Measurements from ENCODE around the gene CHST6. TPM values are rescaled to one million over a fixed set of nuclear protein-coding genes. Genes with fewer than 3 reads are reported as not detected.
"Not testable (repeated sequence)": the region's sequence is repeated elsewhere in the genome, so short reads cannot be mapped to it uniquely, and the experiment has no call there.

The CHST6 gene
- total RNA-seq, 1 experiment from 2014 or later = 17.9 TPM

DNA sequence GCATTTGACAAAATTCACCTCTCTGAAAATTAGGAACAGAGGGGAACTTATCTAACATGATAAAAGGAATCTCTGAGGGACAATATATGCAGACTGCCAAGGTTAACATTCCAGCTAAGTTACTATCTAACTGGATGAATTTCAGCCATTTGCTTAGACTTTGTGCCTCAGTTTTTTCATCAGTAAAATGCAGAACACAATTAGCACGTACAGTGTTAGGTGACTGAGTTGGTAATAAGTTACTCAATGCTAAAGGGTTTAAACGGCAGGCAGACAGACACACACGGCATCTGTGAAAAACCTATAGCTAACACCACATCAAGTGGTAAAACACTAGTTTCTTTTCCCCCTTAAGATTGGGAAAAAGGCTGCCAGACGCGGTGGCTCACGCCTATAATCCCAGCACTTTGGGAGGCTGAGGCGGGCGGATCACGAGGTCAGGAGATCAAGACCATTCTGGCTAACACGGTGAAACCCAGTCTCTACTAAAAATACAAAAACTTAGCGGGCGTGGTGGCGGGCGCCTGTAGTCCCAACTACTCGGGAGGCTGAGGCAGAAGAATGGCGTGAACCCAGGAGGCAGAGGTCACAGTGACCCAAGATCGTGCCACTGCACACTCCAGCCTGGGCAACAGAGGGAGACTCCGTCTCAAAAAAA, 71.0 kb downstream of the CHST6 start:
- peaks cover 0 to 13% of the 10 kb centered on the region in 2 experiments; a peak in 3 of 4 replicates for H3K4me1 ChIP-seq (ENCODE audit: control insufficient read depth in 1 of 2, insufficient read depth in 2 of 2, low read length in 2 of 2)
- POLR2A ChIA-PET; H3K9ac ChIP-seq (ENCODE audit: low read length); ATAC-seq; RAD21 ChIA-PET (ENCODE audit: low non-redundant PET in 1 of 2, low total read pairs in 2 of 2, uncharacterized antibody in 2 of 2, unreplicated experiment in 2 of 2); H4K20me1 ChIP-seq (ENCODE audit: insufficient read depth); BruUV-seq (replicated peaks); DNase-seq (ENCODE audit: low read depth, low spot score); intact Hi-C loops (cut with micrococcal nuclease); H3K4me2 ChIP-seq (ENCODE audit: low read length); H2AFZ ChIP-seq (ENCODE audit: low read depth, low read length, poor library complexity, severe bottlenecking); H3K27ac ChIP-seq (ENCODE audit: low read depth, low read length); CTCF ChIA-PET; H3K9me3 ChIP-seq (ENCODE audit: control insufficient read depth in 1 of 2, insufficient read depth in 1 of 2, low read depth in 1 of 2, low read length in 2 of 2); H3K27me3 ChIP-seq (ENCODE audit: insufficient read depth, low read length); H3K4me3 ChIP-seq (replicated peaks in 1 of 2; ENCODE audit: low read depth in 1 of 2, low read length in 2 of 2); H3K9me2 ChIP-seq (ENCODE audit: insufficient read depth); H3K36me3 ChIP-seq (ENCODE audit: control insufficient read depth in 1 of 2, insufficient read depth in 2 of 2, low read length in 2 of 2): not testable (repeated sequence)
- peaks cover 87% of the 10 kb centered on the region for H3K79me2 ChIP-seq (ENCODE audit: insufficient read depth, low read length)

DNA sequence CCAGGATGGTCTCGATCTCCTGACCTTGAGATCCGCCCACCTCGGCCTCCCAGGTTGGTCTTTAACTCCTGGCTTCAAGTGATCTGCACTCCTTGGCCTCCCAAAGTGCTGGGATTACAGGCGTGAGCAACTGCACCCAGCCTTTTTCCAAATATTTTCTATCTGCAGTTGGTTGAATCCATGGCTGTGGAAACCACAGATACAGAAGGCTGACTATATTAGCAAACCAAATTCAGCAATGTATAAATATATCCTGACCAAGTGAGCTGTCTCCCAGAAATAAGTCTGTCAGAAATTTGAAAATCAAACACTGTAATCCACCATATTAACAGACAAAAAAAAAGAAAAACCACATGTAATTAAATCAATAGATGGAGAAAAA, 71.5 kb downstream of the CHST6 start:
- ChIA-PET CTCF (no interaction called here), RAD21 (ENCODE audit: low non-redundant PET in 1 of 2, low total read pairs in 2 of 2, uncharacterized antibody in 2 of 2, unreplicated experiment in 2 of 2) (no interaction called here), POLR2A (no interaction called here)
- Histone ChIP-seq H2AFZ (ENCODE audit: low read depth, low read length, poor library complexity, severe bottlenecking) (no peak overlapping the region), H3K4me2 (ENCODE audit: low read length) (no peak overlapping the region), H3K4me1 (ENCODE audit: control insufficient read depth in 1 of 2, insufficient read depth in 2 of 2, low read length in 2 of 2) (peaks cover 0 to 13% of the 10 kb centered on the region in 2 experiments; a peak in 3 of 4 replicates), H3K27ac (ENCODE audit: low read depth, low read length) (no peak overlapping the region), H3K79me2 (ENCODE audit: insufficient read depth, low read length) (peaks cover 88% of the 10 kb centered on the region), H3K9me2 (ENCODE audit: insufficient read depth) (no peaks in the 10 kb centered on the region), H3K27me3 (ENCODE audit: insufficient read depth, low read length) (no peaks in the 10 kb centered on the region), H3K9me3 (ENCODE audit: control insufficient read depth in 1 of 2, insufficient read depth in 1 of 2, low read depth in 1 of 2, low read length in 2 of 2) (no peaks in the 10 kb centered on the region), H3K9ac (ENCODE audit: low read length) (no peak overlapping the region), H3K36me3 (ENCODE audit: control insufficient read depth in 1 of 2, insufficient read depth in 2 of 2, low read length in 2 of 2) (no peaks in the 10 kb centered on the region), H4K20me1 (ENCODE audit: insufficient read depth) (no peaks in the 10 kb centered on the region), H3K4me3 (replicated peaks in 1 of 2; ENCODE audit: low read depth in 1 of 2, low read length in 2 of 2) (no peak overlapping the region)
- BruUV-seq (replicated peaks) = no TSS peak
- DNase-seq (ENCODE audit: low read depth, low spot score) = no peak
- TF ChIP-seq EZH2 (IDR thresholded peaks at IDR 0.05) = no peak
- ATAC-seq = no peak
- intact Hi-C loops (cut with micrococcal nuclease) = no loop called here

Other genes starting within 250 kb of the CHST6 start
- 49.6 TPM for gene BCAR1, start 243.8 kb downstream of the CHST6 start, total RNA-seq (2021; ENCODE audit: unreplicated experiment)
- 45.3 TPM for gene CFDP1, start 61.9 kb downstream of the CHST6 start, total RNA-seq (2021; ENCODE audit: unreplicated experiment)
- 34.5 TPM for gene TMEM170A, start 30.8 kb downstream of the CHST6 start, total RNA-seq (2021; ENCODE audit: unreplicated experiment)
- gene CHST5, start 40.7 kb upstream of the CHST6 start, total RNA-seq (2021; ENCODE audit: unreplicated experiment) = 0.32 TPM
- 9.7 TPM for gene TMEM231, start 60.8 kb upstream of the CHST6 start, total RNA-seq (2021; ENCODE audit: unreplicated experiment)
- 76.9 TPM for gene GABARAPL2, start 70.9 kb upstream of the CHST6 start, total RNA-seq (2021; ENCODE audit: unreplicated experiment)
- 44.2 TPM for gene ADAT1, start 127.8 kb upstream of the CHST6 start, total RNA-seq (2021; ENCODE audit: unreplicated experiment)
- gene KARS1, start 152.2 kb upstream of the CHST6 start, total RNA-seq (2021; ENCODE audit: unreplicated experiment) = 196 TPM
- gene TERF2IP, start 152.3 kb upstream of the CHST6 start, total RNA-seq (2021; ENCODE audit: unreplicated experiment) = 36.4 TPM
- not detected for gene CPHXL2, start 181.6 kb upstream of the CHST6 start, total RNA-seq (2021; ENCODE audit: unreplicated experiment)
- not detected for gene DUXB, start 206.0 kb upstream of the CHST6 start, total RNA-seq (2021; ENCODE audit: unreplicated experiment)
- not detected for gene CPHXL, start 231.0 kb upstream of the CHST6 start, total RNA-seq (2021; ENCODE audit: unreplicated experiment)